IPS-18c (cell line): ENCODE results near the gene AUP1.

Source experiments
- H3K4me3 ChIP-seq: 2 replicates; pipeline ENCODE4 v1.7.0; 2013; ENCODE audit warnings: low read depth, mild to moderate bottlenecking, low read length, moderate library complexity; ENCODE audit not compliant: insufficient read depth
- H3K9me3 ChIP-seq: one replicate; pipeline ENCODE4 v1.6.1; 2013; ENCODE audit warnings: mild to moderate bottlenecking, low read length, moderate library complexity; ENCODE audit not compliant: control insufficient read depth, insufficient read depth

The AUP1 gene

GRCh38 chr2:74560591-74560990 is 31.1 kb upstream of the AUP1 start:
- no peak overlapping the region for H3K4me3 ChIP-seq
- no peaks in the 10 kb centered on the region for H3K9me3 ChIP-seq

GRCh38 chr2:74559912-74560311 is 30.4 kb upstream of the AUP1 start:
- Histone ChIP-seq H3K4me3 (no peak overlapping the region), H3K9me3 (no peaks in the 10 kb centered on the region)

GRCh38 chr2:74558284-74559230 is 29.1 kb upstream of the AUP1 start:
- no peaks in the 10 kb centered on the region for H3K9me3 ChIP-seq
- H3K4me3 ChIP-seq = no peak overlapping the region

GRCh38 chr2:74556831-74557370 is 27.4 kb upstream of the AUP1 start:
- no peak overlapping the region for H3K4me3 ChIP-seq
- H3K9me3 ChIP-seq = no peaks in the 10 kb centered on the region

DNA sequence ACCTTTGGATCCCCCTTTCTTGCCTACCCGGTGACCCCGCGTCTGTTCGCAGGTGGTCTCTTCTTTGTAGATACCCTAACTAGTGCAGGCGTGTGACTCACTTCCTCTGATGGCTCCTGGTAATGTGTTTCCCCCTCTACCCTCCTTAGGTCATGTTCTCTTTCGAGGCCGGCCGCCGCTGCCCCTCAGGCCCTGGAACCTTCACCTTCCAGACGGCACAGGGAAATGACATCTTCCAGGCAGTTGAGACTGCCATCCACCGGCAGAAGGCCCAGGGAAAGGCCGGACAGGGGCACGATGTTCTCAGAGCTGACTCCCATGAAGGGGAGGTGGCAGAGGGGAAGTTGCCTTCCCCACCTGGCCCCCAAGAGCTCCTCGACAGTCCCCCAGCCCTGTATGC is 26.7 kb upstream of the AUP1 start:
- Histone ChIP-seq H3K9me3 (no peaks in the 10 kb centered on the region), H3K4me3 (no peak overlapping the region)

GRCh38 chr2:74555610-74556103 is 26.2 kb upstream of the AUP1 start:
- Histone ChIP-seq H3K9me3 (no peaks in the 10 kb centered on the region), H3K4me3 (peak overlapping the region; percentile 96)

GRCh38 chr2:74554820-74555531 is 25.5 kb upstream of the AUP1 start:
- H3K4me3 ChIP-seq = peak overlapping the region; percentile 96
- no peaks in the 10 kb centered on the region for H3K9me3 ChIP-seq

- Histone ChIP-seq H3K9me3 (no peaks in the 10 kb centered on the region), H3K4me3 (peak within 1 kb of the TSS; percentile 96)
Observed at GRCh38 chr2:74553892-74554819, 24.6 kb upstream of the AUP1 start, which contains the start of the genes DOK1 and LOXL3. DOK1 (plus strand) TSS chr2:74554720; CDS start chr2:74554755, 35 bp downstream. LOXL3 (minus strand) TSS chr2:74553942; CDS start chr2:74552634, 1,308 bp downstream.

DNA sequence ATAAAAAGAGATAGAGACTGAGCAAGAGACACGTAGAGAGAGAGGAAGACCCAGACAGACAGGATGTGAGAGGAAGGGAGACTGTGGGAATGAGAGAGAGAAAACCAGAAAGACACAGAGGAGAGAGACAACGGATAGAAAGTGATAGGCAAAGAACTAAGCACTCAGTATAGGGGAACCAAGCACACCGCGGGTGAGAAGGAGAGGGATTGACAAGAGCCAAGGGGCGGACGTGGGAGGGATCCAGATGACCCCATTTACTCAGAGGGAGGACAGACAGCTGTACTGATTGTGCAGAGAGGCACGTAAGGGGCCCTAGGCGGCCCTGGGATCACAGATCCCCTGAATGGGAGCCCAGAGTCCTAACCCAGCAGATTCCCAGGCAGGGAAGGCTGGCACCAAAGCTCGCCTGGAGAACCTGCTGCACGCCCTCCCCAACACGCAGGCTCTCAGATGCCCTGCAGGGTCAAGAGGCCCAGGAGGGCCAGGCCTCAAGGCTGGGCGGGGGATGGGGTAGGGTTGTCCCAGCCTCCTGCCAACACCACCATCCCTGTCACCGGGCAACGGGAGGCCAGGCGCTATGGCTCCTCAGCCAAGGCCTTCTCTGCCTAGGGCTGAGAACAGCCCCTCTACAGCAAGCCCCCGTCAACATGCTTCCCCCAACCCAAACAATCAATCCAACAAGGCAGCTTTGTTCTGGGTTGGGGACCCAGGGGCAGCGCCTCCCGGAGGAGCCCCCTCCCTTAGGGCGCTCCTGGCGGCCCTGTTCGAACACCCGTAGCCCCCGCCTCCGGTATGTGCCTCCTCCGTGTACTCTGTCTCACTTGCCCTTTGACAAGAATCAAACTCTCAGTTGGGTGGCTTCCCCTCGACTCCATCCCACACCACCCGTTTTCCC is 23.7 kb upstream of the AUP1 start:
- H3K4me3 ChIP-seq = peak overlapping the region; percentile 96
- no peaks in the 10 kb centered on the region for H3K9me3 ChIP-seq

DNA sequence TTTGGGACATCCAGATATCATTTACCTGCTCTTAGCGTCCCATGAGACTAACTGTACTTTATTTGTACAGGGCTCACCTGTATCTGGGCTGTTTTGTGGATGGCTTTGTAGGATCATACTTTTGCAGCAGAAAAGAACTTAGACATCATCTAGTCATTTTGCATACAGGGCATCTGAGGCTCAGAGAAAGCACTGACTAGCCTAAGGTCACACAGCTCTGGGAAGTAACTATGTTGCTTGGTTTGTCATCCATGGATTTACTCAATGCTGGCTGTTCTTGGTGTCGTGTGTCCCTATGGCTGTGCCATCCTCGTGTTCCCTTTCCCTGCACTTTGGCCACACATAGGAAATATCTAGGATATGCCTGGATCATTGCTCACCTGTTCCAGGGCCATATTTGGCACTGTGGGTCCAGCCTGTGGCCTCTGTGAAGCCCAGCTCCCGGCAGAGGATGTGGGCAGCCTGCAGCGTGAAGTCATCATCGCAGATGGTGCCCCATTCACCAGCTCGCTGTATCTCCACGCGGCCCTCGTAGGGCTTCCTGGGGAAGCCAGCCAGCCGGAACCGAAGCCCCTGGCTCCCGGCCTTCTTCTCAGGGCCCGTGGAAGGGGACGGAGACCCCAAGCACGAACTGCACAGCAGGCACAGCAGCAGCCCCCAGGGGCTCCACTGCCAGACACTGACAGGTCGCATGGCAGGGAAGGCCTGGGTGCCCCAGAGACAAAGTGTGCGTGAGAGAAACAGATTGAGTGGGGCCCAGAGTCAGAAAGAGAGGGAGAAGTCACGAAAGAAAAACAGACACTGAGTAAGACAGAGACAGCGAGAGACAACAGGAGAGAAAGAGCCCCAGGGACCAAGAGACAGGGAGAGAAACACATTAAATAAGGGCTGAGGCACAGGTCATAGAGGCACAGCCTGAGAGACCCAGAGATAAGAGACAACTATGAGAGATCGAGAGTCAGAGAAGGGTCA is 22.7 kb upstream of the AUP1 start:
- Histone ChIP-seq H3K4me3 (no peak overlapping the region), H3K9me3 (no peaks in the 10 kb centered on the region)

DNA sequence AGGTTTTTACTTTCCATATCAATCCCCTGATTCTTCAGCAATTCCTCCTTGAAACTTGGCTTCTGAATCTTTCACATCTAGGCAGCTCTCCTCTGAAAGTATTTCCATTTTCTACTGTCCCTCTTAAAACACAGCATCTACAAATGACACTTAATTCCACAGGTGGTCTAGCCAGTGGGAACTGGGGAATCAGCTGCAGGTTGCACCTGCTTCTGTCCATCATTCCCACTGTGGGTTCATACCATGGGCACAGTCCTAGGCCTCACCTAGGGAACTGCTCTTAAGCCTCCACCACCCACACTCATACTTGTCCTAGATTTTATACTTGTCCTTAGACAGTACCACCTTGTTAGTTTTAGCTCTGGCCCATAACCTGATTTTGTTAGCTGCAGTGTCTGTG is 22.0 kb upstream of the AUP1 start:
- no peaks in the 10 kb centered on the region for H3K9me3 ChIP-seq
- no peak overlapping the region for H3K4me3 ChIP-seq

GRCh38 chr2:74550231-74550630 is 20.7 kb upstream of the AUP1 start:
- Histone ChIP-seq H3K9me3 (no peaks in the 10 kb centered on the region), H3K4me3 (no peak overlapping the region)

GRCh38 chr2:74548900-74549826 is 19.7 kb upstream of the AUP1 start:
- H3K4me3 ChIP-seq = peak overlapping the region; percentile 77
- H3K9me3 ChIP-seq = no peaks in the 10 kb centered on the region

GRCh38 chr2:74548285-74548899 is 18.9 kb upstream of the AUP1 start:
- no peaks in the 10 kb centered on the region for H3K9me3 ChIP-seq
- peak overlapping the region; percentile 77 for H3K4me3 ChIP-seq
